NK-92 (cell line): ENCODE results near the gene ADAT3.
"Not testable (repeated sequence)": the region's sequence is repeated elsewhere in the genome, so short reads cannot be mapped to it uniquely, and the experiment has no call there.

ENCODE experiments used
- DNase-seq: peaks from one replicate; lab custom pipeline; 2025; ENCODE audit not compliant: unreplicated experiment; lab: John Stamatoyannopoulos, UW

ADAT3 gene

GRCh38 chr19:1882786-1883692 lies 22.2 kb upstream of the ADAT3 start:
- DNase-seq, result no peak

GRCh38 chr19:1883784-1884183 lies 21.4 kb upstream of the ADAT3 start:
- DNase-seq, result no peak

- no peak for DNase-seq
Observed at GRCh38 chr19:1884291-1884718, 20.9 kb upstream of the ADAT3 start.

- DNase-seq, result no peak
Observed at GRCh38 chr19:1884719-1885334, 20.4 kb upstream of the ADAT3 start.

- peak; percentile 72 for DNase-seq
Observed at GRCh38 chr19:1885398-1886119, 19.6 kb upstream of the ADAT3 start, which contains the start of gene ABHD17A. TSS of gene ABHD17A (minus strand) at chr19:1885496. CDS start at chr19:1881566, 3,930 bp downstream.

GRCh38 chr19:1886360-1886759 lies 18.8 kb upstream of the ADAT3 start:
- not testable (repeated sequence) for DNase-seq

- no peak for DNase-seq
Observed at GRCh38 chr19:1888385-1888784, 16.8 kb upstream of the ADAT3 start.

- no peak for DNase-seq
Observed at GRCh38 chr19:1889907-1890306, 15.3 kb upstream of the ADAT3 start.

GRCh38 chr19:1893791-1894190 lies 11.4 kb upstream of the ADAT3 start:
- no peak for DNase-seq

GRCh38 chr19:1896508-1896907 lies 8.7 kb upstream of the ADAT3 start:
- DNase-seq, result no peak

- DNase-seq, result no peak
Observed at GRCh38 chr19:1901940-1902404, 3.2 kb upstream of the ADAT3 start.

- DNase-seq, result no peak
Observed at GRCh38 chr19:1902923-1903322, 2.3 kb upstream of the ADAT3 start.

- DNase-seq, result no peak
Observed at GRCh38 chr19:1904860-1905109, 414 bp upstream of the ADAT3 start.

- DNase-seq, result no peak
Observed at GRCh38 chr19:1905863-1906375, 720 bp downstream of the ADAT3 start.

- no peak for DNase-seq
Observed at GRCh38 chr19:1906985-1907562, 1.9 kb downstream of the ADAT3 start.

GRCh38 chr19:1907563-1908363 lies 2.6 kb downstream of the ADAT3 start:
- no peak for DNase-seq

- DNase-seq, result no peak
Observed at GRCh38 chr19:1908364-1908678, 3.1 kb downstream of the ADAT3 start.

GRCh38 chr19:1909761-1910080 lies 4.5 kb downstream of the ADAT3 start:
- DNase-seq, result no peak

GRCh38 chr19:1910177-1910576 lies 5.0 kb downstream of the ADAT3 start:
- DNase-seq, result no peak

- no peak for DNase-seq
Observed at GRCh38 chr19:1911098-1911497, 5.9 kb downstream of the ADAT3 start.

- no peak for DNase-seq
Observed at GRCh38 chr19:1911995-1912394, 6.8 kb downstream of the ADAT3 start.
